ENCODE measurements around the gene NDUFV3.
"Not testable (repeated sequence)": the region's sequence is repeated elsewhere in the genome, so short reads cannot be mapped to it uniquely, and the experiment has no call there.

The NDUFV3 gene

GRCh38 chr21:42887326-42887725, 5.8 kb upstream of the NDUFV3 start:
- DNase-seq (ENCODE audit: low read depth in 2 of 2) = no peak

GRCh38 chr21:42892582-42892930, 553 bp upstream of the NDUFV3 start:
- DNase-seq (ENCODE audit: low read depth in 2 of 2) = no peak

- no peak for DNase-seq (ENCODE audit: low read depth in 2 of 2)
These were observed 7.3 kb downstream of the NDUFV3 start for GRCh38 chr21:42900446-42900845.

GRCh38 chr21:42903817-42904216, 10.7 kb downstream of the NDUFV3 start:
- no peak for DNase-seq (ENCODE audit: low read depth in 2 of 2)

GRCh38 chr21:42905195-42905594, 12.1 kb downstream of the NDUFV3 start:
- no peak for DNase-seq (ENCODE audit: low read depth in 2 of 2)

- DNase-seq (ENCODE audit: low read depth in 2 of 2) = no peak
These were observed 13.1 kb downstream of the NDUFV3 start for GRCh38 chr21:42906233-42906632.

- not testable (repeated sequence) for DNase-seq (ENCODE audit: low read depth in 2 of 2)
These were observed 15.4 kb downstream of the NDUFV3 start for GRCh38 chr21:42908484-42908883.

GRCh38 chr21:42911920-42912319, 18.8 kb downstream of the NDUFV3 start:
- not testable (repeated sequence) for DNase-seq (ENCODE audit: low read depth in 2 of 2)

- DNase-seq (ENCODE audit: low read depth in 2 of 2) = no peak
These were observed 20.4 kb downstream of the NDUFV3 start for GRCh38 chr21:42913476-42913875.

- no peak for DNase-seq (ENCODE audit: low read depth in 2 of 2)
These were observed 25.2 kb downstream of the NDUFV3 start for GRCh38 chr21:42918291-42918690.

- DNase-seq (ENCODE audit: low read depth in 2 of 2) = no peak
These were observed 28.8 kb downstream of the NDUFV3 start for GRCh38 chr21:42921927-42922326.

GRCh38 chr21:42922918-42923317, 29.8 kb downstream of the NDUFV3 start:
- no peak for DNase-seq (ENCODE audit: low read depth in 2 of 2)

GRCh38 chr21:42923553-42924432, 30.7 kb downstream of the NDUFV3 start:
- DNase-seq (ENCODE audit: low read depth in 2 of 2) = peak; percentile 68 to 69

- no peak for DNase-seq (ENCODE audit: low read depth in 2 of 2)
These were observed 31.3 kb downstream of the NDUFV3 start for GRCh38 chr21:42924433-42924751.

- DNase-seq (ENCODE audit: low read depth in 2 of 2) = no peak
These were observed 32.2 kb downstream of the NDUFV3 start, which contains the start of gene ERVH48-1 for GRCh38 chr21:42925114-42925926. ERVH48-1 (minus strand) TSS chr21:42925630; CDS start chr21:42919006, 6,624 bp downstream.

GRCh38 chr21:42927474-42928200, 34.5 kb downstream of the NDUFV3 start:
- not testable (repeated sequence) for DNase-seq (ENCODE audit: low read depth in 2 of 2)

- DNase-seq (ENCODE audit: low read depth in 2 of 2) = no peak
These were observed 36.9 kb downstream of the NDUFV3 start for GRCh38 chr21:42929969-42930368.

GRCh38 chr21:42931560-42932235, 38.6 kb downstream of the NDUFV3 start:
- DNase-seq (ENCODE audit: low read depth in 2 of 2) = no peak

- not testable (repeated sequence) for DNase-seq (ENCODE audit: low read depth in 2 of 2)
These were observed 39.4 kb downstream of the NDUFV3 start for GRCh38 chr21:42932378-42933136.

- DNase-seq (ENCODE audit: low read depth in 2 of 2) = not testable (repeated sequence)
These were observed 40.2 kb downstream of the NDUFV3 start for GRCh38 chr21:42933137-42933970.

Measured in stimulated activated CD4-positive, alpha-beta T cell treated with anti-CD3 and anti-CD28 coated beads, Interleukin-15, amount 100 ng/mL, for 48 hours (primary cell).